Stomach (tissue), 9 donors: ENCODE data around the gene RNF121. TPM values are rescaled to one million over a fixed set of nuclear protein-coding genes. Genes with fewer than 3 reads are reported as not detected.
A peak's percentile ranks its signal among the peaks of the same experiment; 100 is the strongest.

Source experiments
- DNase-seq, 2 donors: peaks; one replicate each; pipeline versions ENCODE4 v3.0.0 to v3.0.0-alpha.2; 2013 to 2019
- H3K27ac ChIP-seq, 5 donors: fragments of 200-600 bp in 4 of 5; sonication (generic) in 4 of 5; one replicate each; pipeline ENCODE4 v1.5.1; 2013 to 2019; ENCODE audit warnings: mild to moderate bottlenecking in 1 of 5, moderate library complexity in 1 of 5
- H3K27me3 ChIP-seq, 3 donors: fragments of 200-600 bp; sonication (generic); one replicate each; pipeline ENCODE4 v1.5.1; 2017 to 2019; ENCODE audit warnings: mixed run types in 1 of 3
- H3K36me3 ChIP-seq, 4 donors: fragments of 200-600 bp; sonication (generic); 1 replicate in 3 of 4; 2 replicates in 1 of 4; pipeline ENCODE4 v1.5.1; 2016 to 2019
- H3K4me1 ChIP-seq, 4 donors: fragments of 200-600 bp; sonication (generic); one replicate each; pipeline ENCODE4 v1.5.1; 2016 to 2019
- H3K4me3 ChIP-seq, 4 donors: fragments of 200-600 bp; sonication (generic) in 3 of 4; one replicate each; pipeline ENCODE4 v1.5.1; 2016 to 2019; ENCODE audit warnings: mild to moderate bottlenecking in 1 of 4
- H3K9me3 ChIP-seq, 4 donors: fragments of 200-600 bp; sonication (generic); one replicate each; pipeline ENCODE4 v1.5.1; 2016 to 2019
- CTCF ChIP-seq, 7 experiments: fragments of 450-650 bp in 4 of 7; fragments of 200-600 bp in 3 of 7; sonication (generic) in 3 of 7; IDR thresholded peaks; one replicate each; pipeline ENCODE4 v1.5.1; 2016 to 2019; ENCODE audit warnings: antibody characterized with exemption in 7 of 7, control low read depth in 2 of 7, mild to moderate bottlenecking in 1 of 7
- EP300 ChIP-seq: sonication (generic); formaldehyde crosslinking; IDR thresholded peaks from one replicate; pipeline ENCODE4 v1.6.1; 2017; ENCODE audit warnings: antibody characterized with exemption
- POLR2A ChIP-seq, 4 donors: fragments of 450-650 bp; IDR thresholded peaks; one replicate each; pipeline ENCODE4 v1.6.1; 2016; ENCODE audit warnings: antibody characterized with exemption in 4 of 4, control low read depth in 2 of 4, mild to moderate bottlenecking in 1 of 4, moderate library complexity in 1 of 4
- POLR2AphosphoS5 ChIP-seq, 3 donors: sonication (generic); formaldehyde crosslinking; IDR thresholded peaks; one replicate each; pipeline ENCODE4 v1.6.1; 2016; ENCODE audit warnings: antibody characterized with exemption in 3 of 3
- WGBS, 5 donors: extraction: QIAGEN DNeasy Blood & Tissue Kit in 3 of 5; methylation state at CpG; one replicate each; pipeline versions ENCODE4 v1.1.5 to v1.1.7; 2013 to 2018; 5-methylcytosine and 5-hydroxymethylcytosine counted together
- intact Hi-C: fragments of 100-400 bp; cut with DNase I; formaldehyde crosslinking; loops from one replicate; pipeline ENCODE4 v1.15.1; 2023; ENCODE audit warnings: low total_unique reads
- polyA plus RNA-seq, 3 donors: library from polyadenylated mRNA; stranded (reverse); fragments of 200-250 nt; gene quantifications; one replicate each; pipeline ENCODE4 v1.2.3, GENCODE V29; 2013
- total RNA-seq, 5 donors: library from RNA; depleted of rRNA; stranded (reverse); fragments of >200 nt; gene quantifications; one replicate each; pipeline versions ENCODE4 v1.1.0 to v1.2.3, GENCODE V29; 2014 to 2016
- donor health status: healthy with polysubstance abuse.
- donor health status: Bipolar disorder and iron deficiency.
- donor health status: healthy.

The RNF121 gene
- total and polyA plus RNA-seq, 8 donors: 10.0 to 363 (median 20.8) TPM

DNA sequence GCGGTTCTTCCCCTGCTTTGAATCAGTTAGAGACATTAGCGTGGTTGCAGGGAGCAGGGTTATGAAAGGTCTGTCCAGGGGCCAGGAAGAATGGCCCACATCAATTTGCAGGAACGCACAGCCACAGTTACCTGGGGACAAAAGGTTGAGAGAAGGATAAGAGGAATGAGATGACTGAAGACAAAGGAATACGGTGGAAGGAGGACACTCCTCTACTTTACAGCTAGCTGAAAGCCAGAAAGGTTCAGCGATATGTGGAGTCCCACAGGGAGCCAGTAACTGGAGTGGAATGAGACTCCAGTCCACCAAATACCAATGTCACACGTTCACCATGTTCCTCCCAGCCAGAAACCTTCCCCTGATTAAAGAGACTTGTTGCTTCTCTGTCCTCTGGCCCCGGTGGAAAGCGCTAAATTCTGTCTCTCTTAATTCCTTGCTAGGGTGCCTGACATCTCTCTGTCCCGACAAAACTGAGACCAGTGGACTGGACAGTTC is 11.2 kb upstream of the RNF121 start:
- Histone ChIP-seq H3K36me3 (peaks cover 21 to 74% (median 73%) of the 10 kb centered on the region in 4 donors), H3K27me3 (no peaks in the 10 kb centered on the region), H3K4me1 (no peaks in the 10 kb centered on the region), H3K9me3 (no peaks in the 10 kb centered on the region), H3K27ac (no peak overlapping the region), H3K4me3 (no peak overlapping the region)
- no peak for DNase-seq
- 90 to 94% (median 92%) methylated on average over 9 of the region's 9 CpGs for WGBS, 5 donors
- TF ChIP-seq CTCF (IDR thresholded peaks at IDR 0.05) (no peak), POLR2AphosphoS5 (IDR thresholded peaks at IDR 0.05) (no peak), POLR2A (IDR thresholded peaks at IDR 0.05) (no peak), EP300 (no peak)
- intact Hi-C loops: no loop called here

- H3K4me3 ChIP-seq: peak within 1 kb of the TSS; percentile 88 to 98 (median 93)
- WGBS, 5 donors: 0 to 1% (median 1%) methylated on average over 40 of the region's 40 CpGs
- peak within 1 kb of the TSS; percentile 75 to 93 (median 91) for H3K27ac ChIP-seq
- peak; percentile 77 to 97 for DNase-seq
- intact Hi-C loops: no loop called here
- H3K36me3 ChIP-seq: peaks cover 0 to 12% (median 10%) of the 10 kb centered on the region in 4 donors
- peaks cover 12 to 56% (median 42%) of the 10 kb centered on the region in 4 donors for H3K4me1 ChIP-seq
- TF ChIP-seq EP300 (no peak), POLR2AphosphoS5 (IDR thresholded peaks at IDR 0.05) (peak in 2 of 3 donors; percentile 14 to 15)
- no peaks in the 10 kb centered on the region for H3K27me3 ChIP-seq
- no peaks in the 10 kb centered on the region for H3K9me3 ChIP-seq
Observed at GRCh38 chr11:71927820-71928736, 768 bp upstream of the RNF121 start, which contains the start of gene XNDC1N. Gene XNDC1N, minus strand, starts transcription at chr11:71928594. Its CDS starts 5,241 bp downstream, at chr11:71923353.

- Histone ChIP-seq H3K4me3 (peak overlapping the region; percentile 88 to 98 (median 93)), H3K27me3 (no peaks in the 10 kb centered on the region), H3K27ac (peak overlapping the region in 3 of 5 donors; percentile 90 to 93 (median 91)), H3K9me3 (no peaks in the 10 kb centered on the region), H3K4me1 (peaks cover 12 to 70% (median 49%) of the 10 kb centered on the region in 4 donors), H3K36me3 (peaks cover 0 to 11% (median 10%) of the 10 kb centered on the region in 4 donors)
- TF ChIP-seq POLR2AphosphoS5 (IDR thresholded peaks at IDR 0.05) (no peak), CTCF (IDR thresholded peaks at IDR 0.05) (no peak), POLR2A (IDR thresholded peaks at IDR 0.05) (no peak), EP300 (no peak)
- 4 to 6% (median 5%) methylated on average over 6 of the region's 6 CpGs for WGBS, 5 donors
- intact Hi-C loops: no loop called here
- no peak for DNase-seq
Observed at GRCh38 chr11:71929491-71929890, 645 bp downstream of the RNF121 start.

DNA sequence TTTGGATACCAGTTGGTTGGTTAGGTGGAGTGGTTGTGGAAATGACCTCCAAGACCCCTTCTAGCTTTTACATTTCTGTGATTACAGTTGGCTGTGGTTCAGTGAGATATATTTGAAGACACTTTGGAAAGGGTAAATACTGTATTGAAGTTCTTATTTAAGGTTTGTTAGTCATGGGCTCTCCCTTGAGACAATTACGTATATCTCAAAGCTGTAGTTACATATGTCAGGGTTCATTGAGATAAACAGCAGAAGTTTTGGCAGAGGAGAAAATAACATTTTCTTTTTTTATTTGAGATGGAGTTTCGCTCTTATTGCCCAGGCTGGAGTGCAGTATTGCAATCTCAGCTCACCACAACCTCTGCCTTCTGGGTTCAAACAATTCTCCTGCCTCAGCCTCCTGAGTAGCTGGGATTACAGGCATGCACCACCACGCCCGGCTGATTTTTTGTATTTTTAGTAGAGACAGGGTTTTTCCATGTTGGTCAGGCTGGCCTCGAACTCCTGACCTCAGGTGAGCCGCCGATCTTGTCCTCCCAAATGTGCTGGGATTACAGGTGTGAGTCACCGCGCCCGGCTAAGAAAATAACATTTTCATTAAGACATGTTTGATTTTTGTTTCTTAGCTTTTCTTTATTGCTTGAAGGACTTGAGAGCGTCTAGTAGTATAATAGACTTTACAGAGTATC is 1.9 kb downstream of the RNF121 start:
- peaks cover 0 to 2% (median under 1%) of the 10 kb centered on the region in 4 donors for H3K36me3 ChIP-seq
- H3K27ac ChIP-seq: peak overlapping the region in 1 of 5 donors; percentile 13
- no peaks in the 10 kb centered on the region for H3K27me3 ChIP-seq
- peak overlapping the region in 1 of 4 donors; percentile 98 for H3K4me3 ChIP-seq
- H3K4me1 ChIP-seq: peaks cover 12 to 81% (median 51%) of the 10 kb centered on the region in 4 donors
- intact Hi-C loops: no loop called here
- WGBS, 5 donors: 62 to 67% (median 65%) methylated on average over 11 of the region's 11 CpGs
- no peak for DNase-seq
- TF ChIP-seq CTCF (IDR thresholded peaks at IDR 0.05): no peak
- no peak for TF ChIP-seq EP300
- no peak for TF ChIP-seq POLR2AphosphoS5 (IDR thresholded peaks at IDR 0.05)
- no peak for TF ChIP-seq POLR2A (IDR thresholded peaks at IDR 0.05)
- H3K9me3 ChIP-seq: no peaks in the 10 kb centered on the region
